ENCODE results near the gene PLXNA4. TPM values are rescaled to one million over a fixed set of nuclear protein-coding genes. Genes with fewer than 3 reads are reported as not detected.

Gene PLXNA4
- total RNA-seq, 1 donor from 2014 or later, result 3.3 TPM

GRCh38 chr7:132292803-132293202, 283.5 kb downstream of the PLXNA4 start:
- H3K27ac ChIP-seq (ENCODE audit: low read depth, low read length), result no peak overlapping the region
- no peaks in the 10 kb centered on the region for H3K36me3 Mint-ChIP-seq (ENCODE audit: low read depth, unreplicated experiment)
- DNase-seq (ENCODE audit: low read depth) (peak; percentile 69), FAIRE-seq (no peak)
- H3K4me3 ChIP-seq (ENCODE audit: insufficient read depth, low read depth, low read length), result no peak overlapping the region
- no peak overlapping the region for H3K4me3 Mint-ChIP-seq (ENCODE audit: unreplicated experiment)
- no peak for TF ChIP-seq CTCF (IDR thresholded peaks at IDR 0.05; ENCODE audit: insufficient read depth, low read depth, low read length)
- TF ChIP-seq EZH2 (IDR thresholded peaks at IDR 0.05; ENCODE audit: insufficient read depth, low read length), result no peak
- H3K36me3 ChIP-seq (ENCODE audit: insufficient read depth, low read length), result no peaks in the 10 kb centered on the region
- H3K27me3 Mint-ChIP-seq (ENCODE audit: low read depth, unreplicated experiment), result no peaks in the 10 kb centered on the region
- no peaks in the 10 kb centered on the region for H4K20me1 ChIP-seq (ENCODE audit: insufficient read depth, low read length)
- peak overlapping the region; percentile 3 for H3K9ac ChIP-seq (ENCODE audit: low read length)
- H3K27ac Mint-ChIP-seq (ENCODE audit: unreplicated experiment), result peak overlapping the region; percentile 55
- no peaks in the 10 kb centered on the region for H3K9me3 ChIP-seq (ENCODE audit: insufficient read depth, low read depth, low read length)
- peaks cover 52% of the 10 kb centered on the region for H3K4me1 Mint-ChIP-seq (ENCODE audit: low read depth, unreplicated experiment)
- peaks cover 16% of the 10 kb centered on the region for H3K4me1 ChIP-seq (ENCODE audit: insufficient read depth, low read length)
- peak overlapping the region; percentile 14 for H2AFZ ChIP-seq (ENCODE audit: low read depth, low read length)
- H3K4me2 ChIP-seq (ENCODE audit: low read length), result peak overlapping the region; percentile 66
- H3K9me3 Mint-ChIP-seq (ENCODE audit: unreplicated experiment), result no peaks in the 10 kb centered on the region
- no peaks in the 10 kb centered on the region for H3K27me3 ChIP-seq (ENCODE audit: insufficient read depth, low read length)
- no peaks in the 10 kb centered on the region for H3K79me2 ChIP-seq (ENCODE audit: insufficient read depth, low read length)

- Histone ChIP-seq H3K9ac (ENCODE audit: low read length) (no peak overlapping the region), H3K36me3 (ENCODE audit: insufficient read depth, low read length) (no peaks in the 10 kb centered on the region), H3K9me3 (ENCODE audit: insufficient read depth, low read depth, low read length) (no peaks in the 10 kb centered on the region), H3K4me1 (ENCODE audit: insufficient read depth, low read length) (peaks cover 16% of the 10 kb centered on the region), H2AFZ (ENCODE audit: low read depth, low read length) (no peak overlapping the region), H3K4me3 (ENCODE audit: insufficient read depth, low read depth, low read length) (no peak overlapping the region), H3K79me2 (ENCODE audit: insufficient read depth, low read length) (no peaks in the 10 kb centered on the region), H3K27ac (ENCODE audit: low read depth, low read length) (no peak overlapping the region), H3K4me2 (ENCODE audit: low read length) (no peak overlapping the region), H3K27me3 (ENCODE audit: insufficient read depth, low read length) (no peaks in the 10 kb centered on the region), H4K20me1 (ENCODE audit: insufficient read depth, low read length) (no peaks in the 10 kb centered on the region)
- peaks cover under 1% of the 10 kb centered on the region for H3K27me3 Mint-ChIP-seq (ENCODE audit: low read depth, unreplicated experiment)
- H3K9me3 Mint-ChIP-seq (ENCODE audit: unreplicated experiment), result no peaks in the 10 kb centered on the region
- no peak for TF ChIP-seq EZH2 (IDR thresholded peaks at IDR 0.05; ENCODE audit: insufficient read depth, low read length)
- no peak for TF ChIP-seq CTCF (IDR thresholded peaks at IDR 0.05; ENCODE audit: insufficient read depth, low read depth, low read length)
- H3K4me1 Mint-ChIP-seq (ENCODE audit: low read depth, unreplicated experiment), result peaks cover 47% of the 10 kb centered on the region
- H3K4me3 Mint-ChIP-seq (ENCODE audit: unreplicated experiment), result no peak overlapping the region
- FAIRE-seq, result no peak
- H3K27ac Mint-ChIP-seq (ENCODE audit: unreplicated experiment), result peak overlapping the region; percentile 3
- peak; percentile 17 for DNase-seq (ENCODE audit: low read depth)
- peaks cover 1% of the 10 kb centered on the region for H3K36me3 Mint-ChIP-seq (ENCODE audit: low read depth, unreplicated experiment)
Measured at GRCh38 chr7:132291481-132291880, 284.8 kb downstream of the PLXNA4 start.

GRCh38 chr7:132290021-132290420, 286.2 kb downstream of the PLXNA4 start:
- Histone ChIP-seq H3K4me3 (ENCODE audit: insufficient read depth, low read depth, low read length) (no peak overlapping the region), H3K27ac (ENCODE audit: low read depth, low read length) (no peak overlapping the region), H3K36me3 (ENCODE audit: insufficient read depth, low read length) (no peaks in the 10 kb centered on the region), H3K9ac (ENCODE audit: low read length) (no peak overlapping the region), H3K79me2 (ENCODE audit: insufficient read depth, low read length) (no peaks in the 10 kb centered on the region), H3K4me1 (ENCODE audit: insufficient read depth, low read length) (peaks cover 12% of the 10 kb centered on the region), H3K9me3 (ENCODE audit: insufficient read depth, low read depth, low read length) (no peaks in the 10 kb centered on the region), H3K4me2 (ENCODE audit: low read length) (no peak overlapping the region), H4K20me1 (ENCODE audit: insufficient read depth, low read length) (no peaks in the 10 kb centered on the region), H3K27me3 (ENCODE audit: insufficient read depth, low read length) (no peaks in the 10 kb centered on the region), H2AFZ (ENCODE audit: low read depth, low read length) (no peak overlapping the region)
- no peak overlapping the region for H3K27ac Mint-ChIP-seq (ENCODE audit: unreplicated experiment)
- peaks cover 2% of the 10 kb centered on the region for H3K36me3 Mint-ChIP-seq (ENCODE audit: low read depth, unreplicated experiment)
- peaks cover 39% of the 10 kb centered on the region for H3K4me1 Mint-ChIP-seq (ENCODE audit: low read depth, unreplicated experiment)
- H3K9me3 Mint-ChIP-seq (ENCODE audit: unreplicated experiment), result no peaks in the 10 kb centered on the region
- H3K27me3 Mint-ChIP-seq (ENCODE audit: low read depth, unreplicated experiment), result peaks cover 5% of the 10 kb centered on the region
- FAIRE-seq, result no peak
- no peak overlapping the region for H3K4me3 Mint-ChIP-seq (ENCODE audit: unreplicated experiment)
- DNase-seq (ENCODE audit: low read depth), result no peak
- TF ChIP-seq EZH2 (IDR thresholded peaks at IDR 0.05; ENCODE audit: insufficient read depth, low read length) (no peak), CTCF (IDR thresholded peaks at IDR 0.05; ENCODE audit: insufficient read depth, low read depth, low read length) (no peak)

Data from astrocyte (in vitro differentiated cells and primary cell).